ENCODE results near the gene HOXC10.

The HOXC10 gene

GRCh38 chr12:53984901-53985691 lies at the start of gene HOXC10:
TSS of gene HOXC10 (plus strand) at chr12:53985146. CDS start at chr12:53985260, 114 bp downstream.
- DNase-seq: no peak

DNA sequence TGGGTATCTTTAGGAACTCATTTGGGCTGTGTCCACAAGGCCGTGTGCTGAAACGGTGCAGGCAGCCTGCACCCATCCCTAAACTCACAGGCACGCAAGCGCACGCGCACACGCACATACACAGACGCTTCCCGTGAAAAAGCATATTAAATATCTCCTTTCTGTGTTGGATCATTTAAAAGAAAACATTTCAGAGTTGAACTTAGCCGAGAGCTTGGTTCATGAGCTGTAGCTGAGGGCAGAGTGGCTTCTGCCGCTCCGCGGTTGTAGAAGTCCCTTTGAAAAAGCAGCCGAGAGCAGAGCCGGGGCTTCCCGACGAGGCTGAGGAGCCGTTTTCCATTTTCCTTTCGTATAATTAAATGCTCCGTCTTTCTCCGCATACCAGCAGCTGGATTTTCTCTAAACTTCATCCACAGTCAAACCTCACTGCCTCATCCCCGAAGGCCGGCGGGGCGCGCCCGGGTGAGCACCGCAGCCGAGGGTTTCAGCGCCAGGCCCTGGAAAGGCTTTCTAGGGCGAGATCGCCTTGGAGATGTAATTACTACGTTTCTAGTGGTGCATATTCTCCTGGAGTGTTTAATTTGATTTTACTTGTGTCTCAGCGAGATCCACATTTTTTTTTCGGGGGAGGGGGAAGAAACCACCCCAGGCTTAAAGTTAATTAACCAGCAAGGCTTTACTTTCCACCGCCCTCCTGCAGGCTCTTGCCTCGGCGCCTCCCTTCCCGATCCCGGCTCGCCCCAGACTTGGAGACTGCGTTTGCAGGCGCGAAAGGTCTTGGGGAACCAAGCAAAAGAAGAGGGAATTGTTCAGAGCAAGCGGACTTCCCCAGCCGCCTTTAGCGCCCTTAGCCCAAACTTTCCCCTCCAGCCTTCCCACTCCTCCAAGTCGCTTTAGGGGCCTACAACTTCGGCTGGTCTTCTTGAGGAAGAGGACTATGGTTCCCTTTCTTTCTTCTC lies 49.3 kb upstream of the HOXC10 start:
- DNase-seq: no peak

DNA sequence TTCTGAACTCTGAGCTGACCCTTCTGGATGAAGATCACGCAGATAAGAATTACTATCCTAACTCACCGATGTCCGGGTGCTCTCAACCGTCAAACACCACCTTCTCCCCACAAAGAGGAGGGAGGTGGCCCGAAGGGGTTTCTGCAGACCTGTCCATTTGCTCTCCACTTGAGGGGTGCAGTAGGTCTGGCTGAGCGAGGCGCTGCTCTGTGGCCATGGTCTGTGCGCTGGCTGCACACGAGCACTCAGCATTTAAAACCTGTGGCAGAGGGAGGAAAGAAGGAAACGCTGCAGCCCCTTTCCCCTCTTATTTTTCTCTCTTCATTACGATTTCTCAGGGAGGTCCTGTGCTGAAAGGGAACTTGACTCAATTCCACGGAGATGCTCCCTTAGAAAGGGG lies 47.8 kb upstream of the HOXC10 start:
- no peak for DNase-seq

- no peak for DNase-seq
Observed at GRCh38 chr12:53937596-53938325, 47.2 kb upstream of the HOXC10 start.

GRCh38 chr12:53938326-53939140 lies 46.4 kb upstream of the HOXC10 start, which contains the start of gene HOXC13:
TSS of gene HOXC13 (plus strand) at chr12:53938831. CDS start at chr12:53938907, 76 bp downstream.
- DNase-seq: no peak

- no peak for DNase-seq
Observed at GRCh38 chr12:53939141-53940108, 45.5 kb upstream of the HOXC10 start.

DNA sequence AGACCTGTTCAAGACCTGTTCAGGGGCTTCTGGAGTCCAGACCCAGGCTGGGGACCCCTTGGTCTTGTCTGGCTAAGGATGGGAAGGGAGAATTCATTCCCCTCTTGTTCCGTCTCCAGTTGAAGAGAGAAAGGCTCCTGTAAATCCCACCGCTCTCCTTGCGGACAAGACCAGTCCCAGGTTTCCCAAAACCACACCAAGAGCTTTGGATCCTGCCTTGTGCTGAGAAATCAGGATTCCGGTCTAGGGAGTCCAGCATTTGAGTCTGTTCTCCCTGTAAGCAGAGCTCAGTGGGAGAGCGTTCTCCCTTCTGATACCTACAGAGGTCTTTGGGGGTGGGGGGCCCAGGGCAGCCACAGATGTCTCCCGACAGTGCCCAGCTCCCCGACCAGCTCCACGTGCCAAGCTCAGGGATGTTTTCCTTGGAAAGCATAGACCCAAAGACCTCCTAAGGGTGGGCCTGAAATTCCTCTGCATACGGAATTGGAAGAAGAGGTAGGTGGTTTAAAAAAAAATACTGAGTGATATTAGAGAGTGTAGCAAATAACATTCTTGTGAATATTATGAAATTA lies 44.4 kb upstream of the HOXC10 start:
- DNase-seq: no peak

- DNase-seq: no peak
Observed at GRCh38 chr12:53941187-53941586, 43.8 kb upstream of the HOXC10 start.

- DNase-seq: no peak
Observed at GRCh38 chr12:53941750-53942149, 43.2 kb upstream of the HOXC10 start.

- no peak for DNase-seq
Observed at GRCh38 chr12:53942467-53942997, 42.4 kb upstream of the HOXC10 start.

GRCh38 chr12:53944209-53944608 lies 40.7 kb upstream of the HOXC10 start:
- DNase-seq: no peak

DNA sequence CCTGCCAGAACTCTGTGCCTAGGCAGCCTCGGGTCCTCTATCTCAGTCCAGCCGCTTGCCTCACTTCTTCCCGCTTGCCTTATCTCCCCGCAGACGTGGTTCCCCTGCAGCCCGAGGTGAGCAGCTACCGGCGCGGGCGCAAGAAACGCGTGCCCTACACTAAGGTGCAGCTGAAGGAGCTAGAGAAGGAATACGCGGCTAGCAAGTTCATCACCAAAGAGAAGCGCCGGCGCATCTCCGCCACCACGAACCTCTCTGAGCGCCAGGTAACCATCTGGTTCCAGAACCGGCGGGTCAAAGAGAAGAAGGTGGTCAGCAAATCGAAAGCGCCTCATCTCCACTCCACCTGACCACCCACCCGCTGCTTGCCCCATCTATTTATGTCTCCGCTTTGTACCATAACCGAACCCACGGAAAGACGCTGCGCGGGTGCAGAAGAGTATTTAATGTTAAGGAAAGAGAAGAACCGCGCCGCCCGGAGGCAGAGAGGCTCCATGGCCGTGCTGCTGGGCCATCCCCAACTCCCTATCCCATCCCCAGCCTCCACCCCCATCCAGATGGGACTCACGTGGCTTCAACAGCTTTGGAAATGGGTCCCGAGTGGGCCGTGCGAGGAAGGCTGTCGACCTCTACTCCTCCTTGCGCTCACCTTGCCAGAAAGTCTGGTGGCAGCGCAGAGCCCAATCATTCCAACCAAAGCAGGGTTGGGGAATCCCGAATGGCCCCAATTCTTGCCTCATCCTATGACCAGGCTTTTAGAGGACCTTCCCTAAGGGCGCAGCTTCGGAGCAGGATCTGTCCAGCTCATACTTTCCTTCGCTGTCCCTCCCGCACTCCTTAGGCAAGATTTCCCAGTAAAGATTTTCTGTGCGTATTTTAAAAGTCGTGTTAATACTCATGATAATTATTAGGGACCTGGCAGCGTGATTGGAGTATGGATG lies 39.8 kb upstream of the HOXC10 start:
- no peak for DNase-seq

DNA sequence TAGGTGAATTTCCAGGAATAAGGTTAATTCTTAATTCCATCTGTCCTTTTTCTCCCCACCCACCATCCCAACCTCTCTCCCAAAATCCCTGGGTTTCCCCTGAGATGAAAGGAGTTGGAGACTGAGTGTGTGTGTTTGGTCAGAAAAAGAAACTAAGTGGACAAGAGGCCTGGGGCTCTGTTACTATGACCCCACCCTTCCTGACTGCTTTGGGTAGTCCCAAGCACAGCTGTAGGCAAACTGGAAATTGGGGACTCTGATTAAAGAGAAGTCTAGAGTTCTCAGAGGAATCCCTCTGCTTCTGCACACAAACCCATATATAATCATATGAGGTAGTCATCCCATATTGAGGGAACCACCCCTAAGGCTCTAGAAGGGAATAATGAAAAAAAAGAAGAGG lies 37.2 kb upstream of the HOXC10 start:
- no peak for DNase-seq

DNA sequence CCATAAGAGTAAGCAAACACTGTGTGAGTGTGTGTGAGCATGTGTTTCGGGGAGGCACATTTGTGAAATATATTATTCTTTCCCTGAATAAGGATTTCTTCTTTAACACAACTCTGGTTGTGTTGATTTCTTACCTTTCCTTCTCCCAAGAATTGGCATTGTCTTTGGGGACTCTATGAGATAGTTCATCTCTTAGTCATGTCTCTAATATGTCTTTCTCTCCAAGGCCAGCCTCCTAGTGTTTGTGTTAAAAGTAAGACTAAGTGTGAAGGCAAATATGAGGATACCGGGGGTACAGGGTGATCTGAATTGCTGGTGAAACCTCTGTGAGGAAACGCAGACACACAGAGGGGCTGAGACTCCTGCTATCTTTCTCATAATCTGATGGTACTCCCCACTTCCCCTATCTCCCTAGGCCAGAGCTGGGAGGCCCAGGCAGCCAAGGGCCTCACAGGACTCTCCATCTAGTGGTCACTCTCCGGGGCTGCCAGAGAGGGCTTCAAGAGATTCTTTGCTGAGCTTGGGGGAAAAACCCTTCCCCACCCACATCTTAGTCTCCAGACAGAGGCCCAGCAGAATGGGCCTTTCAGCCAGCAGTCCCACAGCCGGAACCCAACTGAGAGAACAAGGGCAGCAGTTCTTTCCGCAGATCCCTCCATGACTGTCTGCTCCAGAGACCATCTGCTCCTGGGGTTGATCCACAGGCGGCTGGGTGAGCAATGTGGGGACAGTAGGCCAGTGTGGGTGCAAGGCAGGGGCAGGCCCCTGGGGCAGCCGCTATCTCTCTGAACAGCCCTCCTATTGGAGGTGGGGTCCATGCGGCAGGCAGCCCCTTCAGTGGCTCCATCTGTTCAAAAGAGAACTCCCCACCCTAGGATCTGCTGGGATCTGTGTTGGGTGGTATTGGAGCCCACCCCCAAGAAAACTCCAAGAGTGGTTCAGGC lies 36.0 kb upstream of the HOXC10 start:
- no peak for DNase-seq

GRCh38 chr12:53949631-53950436 lies 35.1 kb upstream of the HOXC10 start:
- no peak for DNase-seq

GRCh38 chr12:53950437-53950773 lies 34.5 kb upstream of the HOXC10 start:
- DNase-seq: no peak

Measured in SIG-M5 (cell line).